HG02642 (cell line): Measurements from ENCODE around the gene FAM241A.
A peak's percentile ranks its signal among the peaks of the same experiment; 100 is the strongest.
"Not testable (repeated sequence)": the region's sequence is repeated elsewhere in the genome, so short reads cannot be mapped to it uniquely, and the experiment has no call there.

Experiments
- ATAC-seq: cut with Tn5 transposase; IDR thresholded peaks from one replicate; pipeline ENCODE4 v1.9.1; 2021; ENCODE audit warnings: mild to moderate bottlenecking; ENCODE audit not compliant: unreplicated experiment, poor library complexity

FAM241A gene

GRCh38 chr4:112130906-112131305 is 14.3 kb upstream of the FAM241A start:
- no peak for ATAC-seq

- ATAC-seq = no peak
Observed at GRCh38 chr4:112136551-112136950, 8.7 kb upstream of the FAM241A start.

- no peak for ATAC-seq
Observed at GRCh38 chr4:112138538-112138937, 6.7 kb upstream of the FAM241A start.

- no peak for ATAC-seq
Observed at GRCh38 chr4:112140536-112140935, 4.7 kb upstream of the FAM241A start.

GRCh38 chr4:112141366-112142138 is 3.7 kb upstream of the FAM241A start:
- ATAC-seq = no peak

GRCh38 chr4:112142182-112142581 is 3.1 kb upstream of the FAM241A start:
- ATAC-seq = no peak

GRCh38 chr4:112143781-112144180 is 1.5 kb upstream of the FAM241A start:
- ATAC-seq = no peak

- no peak for ATAC-seq
Observed at GRCh38 chr4:112144546-112145325, 518 bp upstream of the FAM241A start.

- ATAC-seq = peak; percentile 61
Observed at GRCh38 chr4:112145790-112146501, 692 bp downstream of the FAM241A start.

GRCh38 chr4:112146502-112146813 is 1.2 kb downstream of the FAM241A start:
- no peak for ATAC-seq

GRCh38 chr4:112147697-112148096 is 2.4 kb downstream of the FAM241A start:
- ATAC-seq = no peak

- no peak for ATAC-seq
Observed at GRCh38 chr4:112150920-112151319, 5.7 kb downstream of the FAM241A start.

- ATAC-seq = no peak
Observed at GRCh38 chr4:112152521-112152920, 7.3 kb downstream of the FAM241A start.

- ATAC-seq = no peak
Observed at GRCh38 chr4:112153211-112153791, 8.0 kb downstream of the FAM241A start.

- no peak for ATAC-seq
Observed at GRCh38 chr4:112156112-112156511, 10.9 kb downstream of the FAM241A start.

GRCh38 chr4:112156553-112156952 is 11.3 kb downstream of the FAM241A start:
- ATAC-seq = no peak

GRCh38 chr4:112163706-112164105 is 18.5 kb downstream of the FAM241A start:
- ATAC-seq = not testable (repeated sequence)

- ATAC-seq = no peak
Observed at GRCh38 chr4:112167794-112168193, 22.5 kb downstream of the FAM241A start.

GRCh38 chr4:112168719-112169500 is 23.7 kb downstream of the FAM241A start:
- ATAC-seq = no peak

GRCh38 chr4:112170451-112170993 is 25.3 kb downstream of the FAM241A start:
- no peak for ATAC-seq
